ENCODE results near the gene HOXD4. TPM values are rescaled to one million over a fixed set of nuclear protein-coding genes. Genes with fewer than 3 reads are reported as not detected.

HOXD4 gene
- polyA plus RNA-seq, 1 donor from 2014 or later = not detected

DNA sequence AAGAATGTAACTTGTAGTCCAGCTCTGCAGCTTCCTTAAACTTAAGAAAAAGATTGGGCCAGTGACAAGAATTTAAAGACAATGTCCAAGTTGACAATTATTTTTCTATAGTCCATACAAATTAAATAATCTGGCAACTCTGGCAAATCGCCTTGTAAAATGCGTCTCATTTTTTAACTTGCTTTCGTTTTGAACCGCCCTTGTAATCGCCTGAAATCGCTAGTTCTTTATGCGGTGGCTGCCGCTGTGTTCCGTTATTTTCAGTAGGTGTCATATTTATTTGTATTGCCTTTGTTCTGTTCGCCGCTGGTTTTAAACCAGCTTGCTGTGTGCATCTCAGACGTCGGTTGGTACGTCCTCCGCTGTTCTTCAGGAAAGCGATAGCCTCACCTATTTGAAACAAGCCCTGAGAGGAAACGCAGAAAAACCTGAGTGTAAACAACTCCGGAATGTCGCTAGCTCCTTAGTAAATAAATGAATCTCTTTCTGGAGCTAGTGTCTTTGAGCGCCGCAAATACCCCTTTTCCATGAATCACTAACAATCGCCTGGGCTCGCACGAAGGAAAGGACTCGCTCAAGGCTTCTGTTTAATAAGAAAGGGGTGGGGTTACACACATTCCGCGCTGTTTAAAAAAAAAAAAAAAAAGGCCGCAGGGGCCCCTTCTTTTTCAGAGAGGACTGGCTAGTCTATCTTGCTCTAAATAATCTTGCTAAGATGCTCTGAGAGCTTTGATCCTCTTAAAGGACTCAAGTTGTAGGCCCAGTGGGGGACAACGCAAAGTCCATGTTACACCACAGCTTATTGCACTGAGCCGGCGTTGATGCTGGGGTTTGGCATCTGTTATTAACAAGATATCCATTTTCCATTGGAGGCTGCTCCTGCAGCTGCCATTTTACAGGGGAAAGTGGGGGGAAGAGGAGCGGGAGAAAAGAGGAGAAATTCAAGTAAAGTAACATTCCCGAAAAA, 18.9 kb upstream of the HOXD4 start:
- H3K9me3 ChIP-seq (ENCODE audit: low read length) = no peaks in the 10 kb centered on the region
- H3K9ac ChIP-seq (ENCODE audit: low read length) = no peak overlapping the region
- H3K4me3 ChIP-seq (ENCODE audit: low read length) = no peak overlapping the region
- no peak overlapping the region for H2AFZ ChIP-seq (ENCODE audit: low read depth, low read length)
- TF ChIP-seq RAD21 (conservative IDR thresholded peaks at IDR 0.05) (no peak), POLR2AphosphoS5 (IDR thresholded peaks at IDR 0.05) (peak; percentile 60), SMC3 (conservative IDR thresholded peaks at IDR 0.05; ENCODE audit: poor library complexity) (no peak), MXI1 (conservative IDR thresholded peaks at IDR 0.05; ENCODE audit: poor library complexity, severe bottlenecking) (no peak)
- no peaks in the 10 kb centered on the region for H4K20me1 ChIP-seq (ENCODE audit: insufficient read depth)
- peaks cover 97% of the 10 kb centered on the region for H3K27me3 ChIP-seq (ENCODE audit: insufficient read depth, low read depth, low read length)
- H3K79me2 ChIP-seq (replicated peaks; ENCODE audit: insufficient read depth, low read length) = no peaks in the 10 kb centered on the region
- H3F3A ChIP-seq (ENCODE audit: insufficient read depth, low read length, poor library complexity, severe bottlenecking) = no peaks in the 10 kb centered on the region
- no peak overlapping the region for H3K4me2 ChIP-seq (ENCODE audit: low read length)
- H3K27ac ChIP-seq (ENCODE audit: low read length) = no peak overlapping the region
- H3K9me2 ChIP-seq (ENCODE audit: insufficient read depth, low read length) = no peaks in the 10 kb centered on the region
- H3K36me3 ChIP-seq (ENCODE audit: insufficient read depth, low read length) = no peaks in the 10 kb centered on the region

DNA sequence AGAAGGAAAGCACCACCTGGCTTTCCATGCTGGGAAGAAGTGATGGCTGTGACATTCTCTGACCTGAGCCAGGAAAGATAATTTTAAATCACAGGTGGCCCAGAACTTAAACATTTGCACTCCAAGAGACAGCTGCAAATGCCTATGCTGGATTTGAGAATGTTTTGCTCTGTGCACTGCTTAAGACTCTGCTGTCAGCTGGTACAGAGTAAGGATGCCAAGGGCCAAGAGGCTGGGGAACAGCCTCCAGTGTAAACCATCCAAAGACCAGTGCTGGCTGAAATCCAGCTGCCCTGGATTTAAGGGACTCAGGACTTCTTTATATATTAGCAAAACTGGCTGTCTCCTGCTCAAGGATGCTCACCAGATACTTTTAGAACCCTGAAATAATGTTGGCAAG, 18.0 kb upstream of the HOXD4 start:
- Histone ChIP-seq H3K79me2 (replicated peaks; ENCODE audit: insufficient read depth, low read length) (no peaks in the 10 kb centered on the region), H4K20me1 (ENCODE audit: insufficient read depth) (no peaks in the 10 kb centered on the region), H3K27ac (ENCODE audit: low read length) (no peak overlapping the region), H3K36me3 (ENCODE audit: insufficient read depth, low read length) (no peaks in the 10 kb centered on the region), H3K9me2 (ENCODE audit: insufficient read depth, low read length) (no peaks in the 10 kb centered on the region), H3K4me2 (ENCODE audit: low read length) (no peak overlapping the region), H3F3A (ENCODE audit: insufficient read depth, low read length, poor library complexity, severe bottlenecking) (no peaks in the 10 kb centered on the region), H3K9ac (ENCODE audit: low read length) (no peak overlapping the region), H3K9me3 (ENCODE audit: low read length) (no peaks in the 10 kb centered on the region), H2AFZ (ENCODE audit: low read depth, low read length) (no peak overlapping the region), H3K27me3 (ENCODE audit: insufficient read depth, low read depth, low read length) (peaks cover 97% of the 10 kb centered on the region), H3K4me3 (ENCODE audit: low read length) (no peak overlapping the region)
- TF ChIP-seq RAD21 (conservative IDR thresholded peaks at IDR 0.05) (no peak), EP300 (conservative IDR thresholded peaks at IDR 0.05; ENCODE audit: poor library complexity, severe bottlenecking) (no peak), SMC3 (conservative IDR thresholded peaks at IDR 0.05; ENCODE audit: poor library complexity) (no peak), EZH2 (IDR thresholded peaks at IDR 0.05; ENCODE audit: borderline replicate concordance, insufficient read depth, low read length, poor library complexity, severe bottlenecking) (no peak), MXI1 (conservative IDR thresholded peaks at IDR 0.05; ENCODE audit: poor library complexity, severe bottlenecking) (no peak), TAF1 (IDR thresholded peaks at IDR 0.05; ENCODE audit: low read depth) (no peak), POLR2AphosphoS5 (IDR thresholded peaks at IDR 0.05) (no peak), CTCF (IDR thresholded peaks at IDR 0.05; ENCODE audit: poor library complexity, severe bottlenecking) (no peak)
- TF ChIP-seq, protein P1, sequence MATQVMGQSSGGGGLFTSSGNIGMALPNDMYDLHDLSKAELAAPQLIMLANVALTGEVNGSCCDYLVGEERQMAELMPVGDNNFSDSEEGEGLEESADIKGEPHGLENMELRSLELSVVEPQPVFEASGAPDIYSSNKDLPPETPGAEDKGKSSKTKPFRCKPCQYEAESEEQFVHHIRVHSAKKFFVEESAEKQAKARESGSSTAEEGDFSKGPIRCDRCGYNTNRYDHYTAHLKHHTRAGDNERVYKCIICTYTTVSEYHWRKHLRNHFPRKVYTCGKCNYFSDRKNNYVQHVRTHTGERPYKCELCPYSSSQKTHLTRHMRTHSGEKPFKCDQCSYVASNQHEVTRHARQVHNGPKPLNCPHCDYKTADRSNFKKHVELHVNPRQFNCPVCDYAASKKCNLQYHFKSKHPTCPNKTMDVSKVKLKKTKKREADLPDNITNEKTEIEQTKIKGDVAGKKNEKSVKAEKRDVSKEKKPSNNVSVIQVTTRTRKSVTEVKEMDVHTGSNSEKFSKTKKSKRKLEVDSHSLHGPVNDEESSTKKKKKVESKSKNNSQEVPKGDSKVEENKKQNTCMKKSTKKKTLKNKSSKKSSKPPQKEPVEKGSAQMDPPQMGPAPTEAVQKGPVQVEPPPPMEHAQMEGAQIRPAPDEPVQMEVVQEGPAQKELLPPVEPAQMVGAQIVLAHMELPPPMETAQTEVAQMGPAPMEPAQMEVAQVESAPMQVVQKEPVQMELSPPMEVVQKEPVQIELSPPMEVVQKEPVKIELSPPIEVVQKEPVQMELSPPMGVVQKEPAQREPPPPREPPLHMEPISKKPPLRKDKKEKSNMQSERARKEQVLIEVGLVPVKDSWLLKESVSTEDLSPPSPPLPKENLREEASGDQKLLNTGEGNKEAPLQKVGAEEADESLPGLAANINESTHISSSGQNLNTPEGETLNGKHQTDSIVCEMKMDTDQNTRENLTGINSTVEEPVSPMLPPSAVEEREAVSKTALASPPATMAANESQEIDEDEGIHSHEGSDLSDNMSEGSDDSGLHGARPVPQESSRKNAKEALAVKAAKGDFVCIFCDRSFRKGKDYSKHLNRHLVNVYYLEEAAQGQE (IDR thresholded peaks at IDR 0.05; ENCODE audit: borderline replicate concordance) = no peak
